Neural progenitor cell (in vitro differentiated cells): ENCODE results near the gene BMP15. TPM values are rescaled to one million over a fixed set of nuclear protein-coding genes. Genes with fewer than 3 reads are reported as not detected.

Experiments
- DNase-seq: peaks from one replicate; pipeline ENCODE4 v3.0.0-alpha.2; 2016; ENCODE audit warnings: low spot score
- H2AFZ ChIP-seq: fragments of 200-600 bp; sonication (generic); replicated peaks from 2 replicates; pipeline ENCODE4 v1.6.1; 2016; ENCODE audit warnings: antibody characterized with exemption
- H3F3A ChIP-seq: fragments of 200-600 bp; sonication (generic); 2 replicates; pipeline ENCODE4 v1.6.1; 2016; ENCODE audit warnings: antibody characterized with exemption, low read depth
- H3K27ac ChIP-seq: fragments of 200-600 bp; sonication (generic); 2 replicates; pipeline ENCODE4 v1.5.1; 2016; ENCODE audit warnings: mild to moderate bottlenecking
- H3K27me3 ChIP-seq: fragments of 200-600 bp; sonication (generic); 2 replicates; pipeline ENCODE4 v1.6.1; 2016; ENCODE audit warnings: mild to moderate bottlenecking, moderate library complexity
- H3K36me3 ChIP-seq: fragments of 200-600 bp; sonication (generic); 2 replicates; pipeline ENCODE4 v1.5.1; 2016
- H3K4me1 ChIP-seq: fragments of 200-600 bp; sonication (generic); 2 replicates; pipeline ENCODE4 v1.6.1; 2016; ENCODE audit warnings: mixed run types
- H3K4me2 ChIP-seq: fragments of 200-600 bp; sonication (generic); 2 replicates; pipeline ENCODE4 v1.6.1; 2016
- H3K4me3 ChIP-seq: fragments of 200-600 bp; sonication (generic); 2 replicates; pipeline ENCODE4 v1.5.1; 2016
- H3K79me2 ChIP-seq: fragments of 200-600 bp; sonication (generic); 2 replicates; pipeline ENCODE4 v1.6.1; 2016; ENCODE audit warnings: low read depth
- H3K9ac ChIP-seq: fragments of 200-600 bp; sonication (generic); 2 replicates; pipeline ENCODE4 v1.6.1; 2016
- H3K9me3 ChIP-seq: fragments of 200-600 bp; sonication (generic); 2 replicates; pipeline ENCODE4 v1.5.1; 2016; ENCODE audit warnings: low read depth
- H4K20me1 ChIP-seq: fragments of 200-600 bp; sonication (generic); 2 replicates; pipeline ENCODE4 v1.6.1; 2016; ENCODE audit warnings: low read depth
- H3K27ac Mint-ChIP-seq: 3 replicates; pipeline ENCODE4 v1.8.0; 2021; ENCODE audit warnings: mixed read lengths
- H3K27me3 Mint-ChIP-seq: 2 replicates; pipeline ENCODE4 v1.8.0; 2022; ENCODE audit warnings: low read depth, mild to moderate bottlenecking, inconsistent platforms, moderate library complexity, mixed read lengths; ENCODE audit not compliant: insufficient read depth
- H3K36me3 Mint-ChIP-seq: 3 replicates; pipeline ENCODE4 v1.8.0; 2021; ENCODE audit warnings: mixed read lengths
- H3K4me1 Mint-ChIP-seq: 3 replicates; pipeline ENCODE4 v1.8.0; 2021; ENCODE audit warnings: mixed read lengths
- H3K4me3 Mint-ChIP-seq: 3 replicates; pipeline ENCODE4 v1.8.0; 2021; ENCODE audit warnings: mild to moderate bottlenecking, moderate library complexity, mixed read lengths
- H3K9me3 Mint-ChIP-seq: 3 replicates; pipeline ENCODE4 v1.8.0; 2020; ENCODE audit warnings: mixed read lengths
- CTCF ChIP-seq: fragments of 200-600 bp; sonication (generic); IDR thresholded peaks from 2 replicates; pipeline ENCODE4 v1.5.1; 2017; ENCODE audit warnings: antibody characterized with exemption, mild to moderate bottlenecking
- EZH2 ChIP-seq: fragments of 200-600 bp; sonication (generic); IDR thresholded peaks from 2 replicates; pipeline ENCODE4 v1.6.1; 2017; ENCODE audit warnings: antibody characterized with exemption, mild to moderate bottlenecking, moderate library complexity
- EZH2phosphoT487 ChIP-seq: fragments of 200-600 bp; sonication (generic); IDR thresholded peaks from 2 replicates; pipeline ENCODE4 v1.6.1; 2017; ENCODE audit warnings: antibody characterized with exemption
- total RNA-seq: library from RNA; depleted of rRNA; stranded (reverse); fragments of >200 nt; gene quantifications from 2 replicates; pipeline ENCODE4 v1.2.3, GENCODE V29; 2015; ENCODE audit warnings: low replicate concordance

BMP15 gene
- total RNA-seq, 1 donor from 2014 or later: not detected

GRCh38 chrX:50962156-50962555 lies 51.6 kb downstream of the BMP15 start:
- H2AFZ ChIP-seq: no peak overlapping the region
- Mint-ChIP-seq H3K4me3 (no peak overlapping the region), H3K4me1 (no peaks in the 10 kb centered on the region), H3K27me3 (peaks cover 2% of the 10 kb centered on the region), H3K36me3 (no peaks in the 10 kb centered on the region), H3K9me3 (no peaks in the 10 kb centered on the region), H3K27ac (no peak overlapping the region)
- no peaks in the 10 kb centered on the region for H3K27me3 ChIP-seq
- no peaks in the 10 kb centered on the region for H3F3A ChIP-seq
- H4K20me1 ChIP-seq: no peaks in the 10 kb centered on the region
- H3K27ac ChIP-seq: no peak overlapping the region
- no peak overlapping the region for H3K4me3 ChIP-seq
- no peak for DNase-seq
- H3K4me2 ChIP-seq: no peak overlapping the region
- H3K9ac ChIP-seq: no peak overlapping the region
- H3K9me3 ChIP-seq: peaks cover 10% of the 10 kb centered on the region
- H3K36me3 ChIP-seq: no peaks in the 10 kb centered on the region
- H3K4me1 ChIP-seq: no peaks in the 10 kb centered on the region
- no peaks in the 10 kb centered on the region for H3K79me2 ChIP-seq
- no peak for TF ChIP-seq EZH2phosphoT487
- TF ChIP-seq EZH2: no peak
- TF ChIP-seq CTCF: no peak

GRCh38 chrX:50963842-50964241 lies 53.3 kb downstream of the BMP15 start:
- no peaks in the 10 kb centered on the region for H3K79me2 ChIP-seq
- no peaks in the 10 kb centered on the region for H3K36me3 ChIP-seq
- no peak overlapping the region for H3K4me2 ChIP-seq
- H3F3A ChIP-seq: no peaks in the 10 kb centered on the region
- no peak overlapping the region for H3K9ac ChIP-seq
- no peak overlapping the region for H3K4me3 ChIP-seq
- Mint-ChIP-seq H3K9me3 (no peaks in the 10 kb centered on the region), H3K4me1 (no peaks in the 10 kb centered on the region), H3K4me3 (no peak overlapping the region), H3K27me3 (peaks cover 2% of the 10 kb centered on the region), H3K27ac (no peak overlapping the region), H3K36me3 (no peaks in the 10 kb centered on the region)
- H3K27ac ChIP-seq: no peak overlapping the region
- peaks cover 10% of the 10 kb centered on the region for H3K9me3 ChIP-seq
- no peak overlapping the region for H2AFZ ChIP-seq
- H3K27me3 ChIP-seq: no peaks in the 10 kb centered on the region
- no peaks in the 10 kb centered on the region for H3K4me1 ChIP-seq
- H4K20me1 ChIP-seq: no peaks in the 10 kb centered on the region
- DNase-seq: no peak
- TF ChIP-seq EZH2phosphoT487 (no peak), CTCF (no peak), EZH2 (no peak)

Other genes starting within 250 kb of the BMP15 start
- gene SHROOM4, start 96.5 kb upstream of the BMP15 start, total RNA-seq: 3.0 TPM in 2 replicates